ENCODE data around the gene GAK.

GAK gene

DNA sequence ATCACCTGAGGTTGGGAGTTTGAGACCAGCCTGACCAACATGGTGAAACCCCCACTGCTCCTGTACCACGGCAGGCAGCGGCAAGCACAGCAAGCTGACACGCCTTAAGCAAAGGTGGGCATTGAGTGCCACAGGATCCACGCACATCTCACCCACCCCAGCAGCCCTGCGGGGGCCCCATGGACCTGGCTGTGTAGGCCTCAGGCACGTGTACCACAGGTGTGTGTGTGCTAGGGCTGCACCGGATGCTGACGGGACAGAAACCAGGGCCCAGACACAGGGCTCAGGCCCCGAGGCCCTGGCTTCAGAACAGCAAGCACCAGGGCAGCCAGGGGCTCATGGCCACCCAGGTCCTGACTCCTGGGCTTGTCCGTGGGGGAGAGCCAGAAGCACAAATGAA lies 46.8 kb downstream of the GAK start:
- no peak for DNase-seq

DNA sequence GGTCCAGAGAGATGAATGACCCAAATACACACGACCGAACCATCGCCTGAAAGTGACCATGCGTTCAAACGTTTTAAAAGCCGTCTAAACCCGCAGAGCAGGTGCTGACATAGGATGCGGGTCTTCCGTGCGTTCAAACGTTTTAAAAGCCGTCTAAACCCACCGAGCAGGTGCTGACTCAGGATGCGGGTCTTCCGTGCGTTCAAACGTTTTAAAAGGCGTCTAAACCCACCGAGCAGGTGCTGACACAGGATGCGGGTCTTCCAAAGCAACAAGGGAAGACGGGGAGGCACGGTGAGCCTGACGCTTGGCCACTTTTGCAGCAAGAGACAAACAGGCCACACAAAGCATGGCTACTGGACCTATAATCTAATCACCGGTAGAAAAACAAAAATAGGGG lies 47.2 kb downstream of the GAK start:
- no peak for DNase-seq

DNA sequence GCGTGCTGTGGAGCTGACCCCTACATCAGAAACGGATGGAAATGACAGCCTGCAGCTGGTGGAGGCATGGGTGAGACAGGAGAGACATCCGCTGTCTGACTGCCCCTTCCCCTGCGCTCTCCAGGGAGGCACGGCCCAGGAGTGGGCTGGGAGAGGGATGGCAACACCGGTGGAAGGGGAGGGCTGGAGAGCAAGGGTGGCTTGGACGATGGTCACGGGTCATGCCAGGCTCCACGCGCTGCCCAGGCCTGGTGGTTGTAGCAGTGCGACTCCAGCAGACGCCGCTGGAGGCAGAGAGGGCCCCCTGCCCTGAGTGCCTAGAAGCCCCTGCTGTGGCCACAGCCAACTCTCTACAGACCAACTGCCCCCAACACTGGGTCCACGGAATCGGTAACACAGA lies 47.9 kb downstream of the GAK start:
- DNase-seq = no peak

- DNase-seq = no peak
Observed at GRCh38 chr4:883377-884095, 48.6 kb downstream of the GAK start.

- no peak for DNase-seq
Observed at GRCh38 chr4:882646-883045, 49.5 kb downstream of the GAK start.

DNA sequence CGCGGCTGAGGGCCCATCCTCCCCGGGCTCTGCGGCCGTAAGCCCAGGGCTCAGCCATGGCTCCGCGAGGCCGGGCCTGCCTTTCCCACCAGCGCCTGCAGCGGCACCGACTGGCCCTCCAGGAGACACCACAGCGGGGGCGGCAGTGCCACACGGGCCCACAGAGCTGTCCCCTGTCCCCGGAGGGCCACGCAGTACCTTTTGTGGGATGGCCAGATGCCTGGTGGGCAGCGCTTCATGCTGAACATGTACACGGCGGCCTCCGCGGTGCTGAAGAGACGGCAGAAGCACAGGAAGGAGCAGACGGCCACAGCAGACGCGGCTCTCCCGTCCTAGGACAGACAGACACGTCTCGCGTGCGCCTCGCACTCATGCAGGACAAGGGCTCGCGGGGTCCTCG lies 50.4 kb downstream of the GAK start:
- no peak for DNase-seq

GRCh38 chr4:880684-881405 lies 51.3 kb downstream of the GAK start:
- DNase-seq = no peak

DNA sequence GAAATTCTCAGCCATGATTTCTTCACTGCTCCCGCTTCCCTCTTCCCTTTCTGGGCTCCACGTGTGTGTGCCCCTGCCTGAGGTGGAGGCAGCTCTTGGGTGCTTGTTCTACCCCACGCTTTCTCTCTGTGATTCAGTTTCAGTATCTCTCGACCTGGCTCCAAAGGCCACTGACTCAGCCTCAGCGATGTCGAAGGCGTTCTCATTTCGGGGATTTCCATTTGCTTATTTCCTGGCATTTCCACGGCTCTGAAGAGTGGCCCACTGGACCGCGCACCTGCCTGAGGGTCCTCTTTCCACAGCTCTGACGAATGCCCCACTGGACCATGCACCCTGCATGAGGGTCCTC lies 52.4 kb downstream of the GAK start:
- no peak for DNase-seq

- no peak for DNase-seq
Observed at GRCh38 chr4:878796-879728, 53.1 kb downstream of the GAK start.

GRCh38 chr4:877502-877901 lies 54.6 kb downstream of the GAK start:
- no peak for DNase-seq

GRCh38 chr4:876780-877179 lies 55.3 kb downstream of the GAK start:
- no peak for DNase-seq

DNA sequence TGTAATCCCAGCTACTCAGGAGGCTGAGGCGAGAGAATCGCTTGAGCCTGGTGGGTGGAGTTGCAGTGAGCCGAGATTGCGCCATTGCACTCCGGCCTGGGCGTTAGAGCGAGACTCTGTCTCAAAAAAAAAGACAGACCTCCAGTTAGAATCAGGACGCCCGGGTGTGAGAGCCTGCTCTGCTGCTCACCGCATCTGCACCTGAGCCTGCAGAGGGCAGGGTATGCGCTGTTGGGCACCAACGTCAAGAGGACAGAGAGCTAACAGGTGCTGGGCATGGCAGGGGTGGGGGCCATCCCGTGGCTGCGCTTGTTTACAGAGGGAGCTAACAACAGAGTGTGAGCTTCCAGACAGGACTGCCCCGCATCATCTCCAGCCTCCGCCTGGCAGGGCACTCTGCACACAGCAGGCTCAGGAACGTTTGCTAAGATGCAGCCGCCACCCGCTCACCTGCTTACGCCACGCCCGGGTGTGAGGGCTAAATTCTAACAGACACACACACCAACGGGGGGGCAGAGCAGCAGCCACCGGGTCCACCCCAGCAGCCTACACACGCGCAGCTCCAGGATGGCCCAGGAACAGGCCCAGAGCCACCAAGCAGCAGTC lies 56.2 kb downstream of the GAK start:
- no peak for DNase-seq

DNA sequence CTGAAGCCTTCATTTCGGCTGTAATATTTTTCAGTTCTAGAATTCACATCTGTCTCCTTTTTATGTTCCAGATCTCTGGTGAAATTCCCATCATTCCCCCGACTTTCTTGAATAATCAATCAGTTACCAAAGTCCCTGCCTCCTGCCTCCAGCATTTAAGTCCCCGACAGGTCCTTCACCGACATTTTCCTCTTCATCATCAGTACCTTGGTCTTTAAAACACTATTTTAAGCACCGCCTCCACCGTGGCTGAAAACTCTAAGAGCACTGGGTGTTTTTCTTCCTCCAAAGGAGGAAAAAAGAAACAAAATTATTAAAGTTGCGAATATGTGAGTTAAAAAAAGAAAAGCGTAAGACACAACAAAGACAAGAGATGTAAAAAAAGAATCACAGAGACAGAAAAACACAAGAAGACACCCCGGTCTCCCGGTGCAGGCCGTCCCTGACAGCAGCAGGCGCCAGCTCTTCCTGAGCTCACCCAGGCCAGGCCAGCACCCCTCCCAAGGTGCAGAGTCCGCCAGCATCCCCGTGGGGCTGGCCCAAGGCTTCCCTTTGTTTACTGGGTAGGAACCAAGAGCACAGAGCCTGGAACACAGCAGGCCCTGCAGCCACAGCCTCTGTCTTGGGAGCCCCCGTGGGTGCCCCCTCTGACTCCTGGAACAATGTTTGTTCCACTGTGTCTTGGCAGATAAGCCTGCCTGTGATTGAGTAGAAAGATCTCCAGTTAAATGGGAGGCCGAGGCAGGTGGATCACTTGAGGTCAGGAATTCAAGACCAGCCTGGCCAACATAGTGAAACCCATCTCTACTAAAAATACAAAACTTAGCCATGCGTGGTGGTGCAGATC lies 56.9 kb downstream of the GAK start:
- no peak for DNase-seq

GRCh38 chr4:874056-874455 lies 58.1 kb downstream of the GAK start:
- DNase-seq = no peak

GRCh38 chr4:872241-872981 lies 59.7 kb downstream of the GAK start:
- DNase-seq = no peak

- no peak for DNase-seq
Observed at GRCh38 chr4:871484-871883, 60.6 kb downstream of the GAK start.

GRCh38 chr4:870951-871350 lies 61.2 kb downstream of the GAK start:
- DNase-seq = no peak

DNA sequence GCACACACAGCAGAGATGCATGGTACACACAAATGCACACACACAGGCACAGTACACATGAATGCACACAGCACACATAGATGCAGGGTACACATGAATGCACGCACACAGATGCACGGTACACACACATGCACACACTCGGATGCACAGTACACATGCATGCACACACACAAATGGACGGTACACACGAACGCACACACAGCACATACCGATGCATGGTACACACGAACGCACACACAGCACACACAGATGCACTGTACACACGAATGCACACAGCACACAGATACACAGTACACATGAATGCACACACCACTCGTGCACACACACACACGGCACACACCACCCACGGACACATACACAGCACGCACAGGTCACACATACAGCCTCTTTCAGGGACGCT lies 62.3 kb downstream of the GAK start:
- no peak for DNase-seq

DNA sequence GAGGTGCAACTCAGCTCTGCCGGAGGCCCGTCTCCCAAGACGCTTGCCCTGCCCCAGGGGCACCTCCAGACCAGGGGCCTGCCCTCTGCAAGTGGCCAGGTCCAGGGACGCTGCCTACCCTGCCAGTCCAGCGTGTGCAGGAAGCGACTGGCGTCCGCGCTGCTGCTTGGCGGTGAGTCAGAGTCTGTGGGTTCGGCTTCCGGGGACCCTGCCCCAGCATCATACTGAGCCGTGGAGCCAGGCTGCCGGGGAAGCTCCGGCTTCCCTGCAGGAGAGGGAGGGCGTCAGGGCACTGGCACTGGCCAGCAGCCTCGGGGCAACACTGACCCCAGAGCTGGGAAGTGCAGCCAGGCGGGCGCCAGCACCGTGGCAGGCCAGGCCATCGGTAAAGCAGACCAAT lies 63.7 kb downstream of the GAK start:
- DNase-seq = no peak

DNA sequence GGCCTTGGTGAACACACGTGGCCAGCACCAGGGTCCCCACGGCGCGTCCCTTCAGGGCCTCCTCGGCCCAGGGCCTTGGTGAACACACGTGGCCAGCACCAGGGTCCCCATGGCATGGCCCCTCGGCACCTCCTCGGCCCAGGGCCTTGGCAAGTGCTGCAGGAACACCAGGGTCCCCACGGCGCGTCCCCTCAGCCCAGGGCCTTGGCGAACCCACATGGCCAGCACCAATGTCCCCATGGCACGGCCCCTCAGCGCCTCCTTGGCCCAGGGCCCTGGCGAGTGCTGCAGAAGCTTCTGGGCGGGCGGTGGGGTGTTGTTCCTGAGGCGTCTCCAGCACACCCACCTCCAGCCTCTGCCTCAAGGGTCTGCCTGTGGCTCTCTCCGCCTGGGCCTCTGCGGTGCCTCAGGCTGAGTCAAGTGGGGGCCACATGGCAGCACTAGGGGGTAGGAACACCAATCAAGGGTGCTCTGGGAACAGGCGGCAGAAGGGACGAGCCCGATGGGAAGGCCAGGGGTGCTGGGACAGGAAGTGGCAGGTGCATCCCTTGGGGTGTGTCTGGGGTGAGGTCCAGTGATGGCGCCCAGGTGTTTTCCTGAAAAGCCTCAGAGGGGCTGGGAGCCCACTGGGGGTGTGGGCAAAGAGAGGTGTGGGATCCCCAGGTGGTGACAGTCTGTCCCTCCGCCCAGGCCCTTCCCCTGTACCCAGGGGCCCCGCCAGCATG lies 64.4 kb downstream of the GAK start:
- DNase-seq = no peak
